HepG2 (cell line): ENCODE results near the gene ARHGEF38.

Experiments
- CHD2 ChIP-seq: IDR thresholded peaks from 2 replicates; pipeline ENCODE4 v1.6.1; 2011; ENCODE audit warnings: low read depth, low read length, improper control_type of control experiment
- ELF3 ChIP-seq: IDR thresholded peaks from 2 replicates; pipeline ENCODE4 v1.6.1; 2016; ENCODE audit warnings: missing genetic modification reagents, missing compliant biosample characterization
- EZH2 ChIP-seq: conservative IDR thresholded peaks from 2 replicates; pipeline ENCODE4 v1.6.1; 2012; ENCODE audit warnings: mild to moderate bottlenecking, low read depth, low read length, moderate library complexity
- GTF2F1 ChIP-seq: fragments of 150-350 bp; IDR thresholded peaks from 2 replicates; pipeline ENCODE4 v1.6.1; 2014; ENCODE audit warnings: low read length
- HDAC6 ChIP-seq: fragments of 200-600 bp; sonication (generic); IDR thresholded peaks from 2 replicates; pipeline ENCODE4 v1.7.0; 2017; ENCODE audit warnings: mild to moderate bottlenecking, antibody characterized with exemption, low read length, low read depth
- JUN ChIP-seq: sonication (generic); formaldehyde crosslinking; IDR thresholded peaks from 2 replicates; pipeline ENCODE4 v1.4.0; 2020; ENCODE audit warnings: mild to moderate bottlenecking, missing genetic modification reagents
- RAD21 ChIP-seq: fragments of 450-650 bp; formaldehyde crosslinking; IDR thresholded peaks from 2 replicates; pipeline ENCODE4 v1.5.0; 2020; ENCODE audit warnings: mild to moderate bottlenecking
- SALL2 ChIP-seq: sonication (generic); formaldehyde crosslinking; IDR thresholded peaks from 2 replicates; pipeline ENCODE4 v1.8.1; 2023; ENCODE audit warnings: mild to moderate bottlenecking, missing genetic modification reagents, inconsistent platforms
- STAG1 ChIP-seq: sonication (generic); formaldehyde crosslinking; IDR thresholded peaks from 2 replicates; pipeline ENCODE4 v1.4.0; 2020; ENCODE audit warnings: missing genetic modification reagents
- ZNF30 ChIP-seq: sonication (generic); formaldehyde crosslinking; IDR thresholded peaks from 2 replicates; pipeline ENCODE4 v1.5.0; 2020; ENCODE audit warnings: mild to moderate bottlenecking, missing genetic modification reagents
- TF ChIP-seq, protein P1 (sequence below): sonication (generic); formaldehyde crosslinking; IDR thresholded peaks from 2 replicates; pipeline ENCODE4 v1.5.0; 2020; ENCODE audit warnings: mild to moderate bottlenecking, missing genetic modification reagents, moderate library complexity
- TF ChIP-seq, protein P2 (sequence below): sonication (generic); formaldehyde crosslinking; IDR thresholded peaks from 2 replicates; pipeline ENCODE4 v1.5.1; 2020; ENCODE audit warnings: missing genetic modification reagents, mild to moderate bottlenecking, borderline replicate concordance
- TF ChIP-seq, protein P3 (sequence below): sonication (generic); formaldehyde crosslinking; IDR thresholded peaks from 2 replicates; pipeline ENCODE4 v1.4.0; 2020; ENCODE audit warnings: missing genetic modification reagents
- TF ChIP-seq, protein P4 (sequence below): sonication (generic); formaldehyde crosslinking; IDR thresholded peaks from 2 replicates; pipeline ENCODE4 v1.4.0; 2020; ENCODE audit warnings: missing genetic modification reagents

DNA sequence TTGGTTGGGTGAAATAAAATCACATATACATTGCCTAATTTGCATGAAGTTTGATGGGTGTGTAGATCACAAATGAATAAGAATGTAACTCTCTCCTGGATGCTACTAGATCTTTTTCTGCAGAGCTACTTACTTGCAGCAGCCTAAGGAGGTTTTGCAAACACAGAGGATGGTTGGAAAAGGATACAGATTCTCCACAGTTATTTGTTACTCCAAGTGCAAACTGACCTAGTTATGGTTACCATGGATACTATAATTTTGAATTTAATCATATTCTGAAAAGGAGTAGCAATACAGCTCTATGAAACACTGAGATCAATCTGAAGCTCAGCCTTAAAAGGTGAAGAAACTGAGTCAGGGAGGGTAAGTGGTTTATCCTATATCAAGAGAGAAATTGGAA is 9.1 kb upstream of the ARHGEF38 start:
- TF ChIP-seq HDAC6 (no peak), EZH2 (no peak), RAD21 (no peak), JUN (CRISPR knock-in tag) (no peak), GTF2F1 (no peak), STAG1 (CRISPR knock-in tag) (no peak), ELF3 (CRISPR knock-in tag) (no peak), ZNF30 (no peak), SALL2 (CRISPR knock-in tag) (no peak), CHD2 (no peak)
- TF ChIP-seq, protein P1, sequence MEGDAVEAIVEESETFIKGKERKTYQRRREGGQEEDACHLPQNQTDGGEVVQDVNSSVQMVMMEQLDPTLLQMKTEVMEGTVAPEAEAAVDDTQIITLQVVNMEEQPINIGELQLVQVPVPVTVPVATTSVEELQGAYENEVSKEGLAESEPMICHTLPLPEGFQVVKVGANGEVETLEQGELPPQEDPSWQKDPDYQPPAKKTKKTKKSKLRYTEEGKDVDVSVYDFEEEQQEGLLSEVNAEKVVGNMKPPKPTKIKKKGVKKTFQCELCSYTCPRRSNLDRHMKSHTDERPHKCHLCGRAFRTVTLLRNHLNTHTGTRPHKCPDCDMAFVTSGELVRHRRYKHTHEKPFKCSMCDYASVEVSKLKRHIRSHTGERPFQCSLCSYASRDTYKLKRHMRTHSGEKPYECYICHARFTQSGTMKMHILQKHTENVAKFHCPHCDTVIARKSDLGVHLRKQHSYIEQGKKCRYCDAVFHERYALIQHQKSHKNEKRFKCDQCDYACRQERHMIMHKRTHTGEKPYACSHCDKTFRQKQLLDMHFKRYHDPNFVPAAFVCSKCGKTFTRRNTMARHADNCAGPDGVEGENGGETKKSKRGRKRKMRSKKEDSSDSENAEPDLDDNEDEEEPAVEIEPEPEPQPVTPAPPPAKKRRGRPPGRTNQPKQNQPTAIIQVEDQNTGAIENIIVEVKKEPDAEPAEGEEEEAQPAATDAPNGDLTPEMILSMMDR (CRISPR knock-in tag), result no peak
- TF ChIP-seq, protein P2, sequence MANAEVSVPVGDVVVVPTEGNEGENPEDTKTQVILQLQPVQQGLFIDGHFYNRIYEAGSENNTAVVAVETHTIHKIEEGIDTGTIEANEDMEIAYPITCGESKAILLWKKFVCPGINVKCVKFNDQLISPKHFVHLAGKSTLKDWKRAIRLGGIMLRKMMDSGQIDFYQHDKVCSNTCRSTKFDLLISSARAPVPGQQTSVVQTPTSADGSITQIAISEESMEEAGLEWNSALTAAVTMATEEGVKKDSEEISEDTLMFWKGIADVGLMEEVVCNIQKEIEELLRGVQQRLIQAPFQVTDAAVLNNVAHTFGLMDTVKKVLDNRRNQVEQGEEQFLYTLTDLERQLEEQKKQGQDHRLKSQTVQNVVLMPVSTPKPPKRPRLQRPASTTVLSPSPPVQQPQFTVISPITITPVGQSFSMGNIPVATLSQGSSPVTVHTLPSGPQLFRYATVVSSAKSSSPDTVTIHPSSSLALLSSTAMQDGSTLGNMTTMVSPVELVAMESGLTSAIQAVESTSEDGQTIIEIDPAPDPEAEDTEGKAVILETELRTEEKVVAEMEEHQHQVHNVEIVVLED (CRISPR knock-in tag), result no peak
- TF ChIP-seq, protein P3, sequence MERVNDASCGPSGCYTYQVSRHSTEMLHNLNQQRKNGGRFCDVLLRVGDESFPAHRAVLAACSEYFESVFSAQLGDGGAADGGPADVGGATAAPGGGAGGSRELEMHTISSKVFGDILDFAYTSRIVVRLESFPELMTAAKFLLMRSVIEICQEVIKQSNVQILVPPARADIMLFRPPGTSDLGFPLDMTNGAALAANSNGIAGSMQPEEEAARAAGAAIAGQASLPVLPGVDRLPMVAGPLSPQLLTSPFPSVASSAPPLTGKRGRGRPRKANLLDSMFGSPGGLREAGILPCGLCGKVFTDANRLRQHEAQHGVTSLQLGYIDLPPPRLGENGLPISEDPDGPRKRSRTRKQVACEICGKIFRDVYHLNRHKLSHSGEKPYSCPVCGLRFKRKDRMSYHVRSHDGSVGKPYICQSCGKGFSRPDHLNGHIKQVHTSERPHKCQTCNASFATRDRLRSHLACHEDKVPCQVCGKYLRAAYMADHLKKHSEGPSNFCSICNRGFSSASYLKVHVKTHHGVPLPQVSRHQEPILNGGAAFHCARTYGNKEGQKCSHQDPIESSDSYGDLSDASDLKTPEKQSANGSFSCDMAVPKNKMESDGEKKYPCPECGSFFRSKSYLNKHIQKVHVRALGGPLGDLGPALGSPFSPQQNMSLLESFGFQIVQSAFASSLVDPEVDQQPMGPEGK (CRISPR knock-in tag), result no peak
- TF ChIP-seq, protein P4, sequence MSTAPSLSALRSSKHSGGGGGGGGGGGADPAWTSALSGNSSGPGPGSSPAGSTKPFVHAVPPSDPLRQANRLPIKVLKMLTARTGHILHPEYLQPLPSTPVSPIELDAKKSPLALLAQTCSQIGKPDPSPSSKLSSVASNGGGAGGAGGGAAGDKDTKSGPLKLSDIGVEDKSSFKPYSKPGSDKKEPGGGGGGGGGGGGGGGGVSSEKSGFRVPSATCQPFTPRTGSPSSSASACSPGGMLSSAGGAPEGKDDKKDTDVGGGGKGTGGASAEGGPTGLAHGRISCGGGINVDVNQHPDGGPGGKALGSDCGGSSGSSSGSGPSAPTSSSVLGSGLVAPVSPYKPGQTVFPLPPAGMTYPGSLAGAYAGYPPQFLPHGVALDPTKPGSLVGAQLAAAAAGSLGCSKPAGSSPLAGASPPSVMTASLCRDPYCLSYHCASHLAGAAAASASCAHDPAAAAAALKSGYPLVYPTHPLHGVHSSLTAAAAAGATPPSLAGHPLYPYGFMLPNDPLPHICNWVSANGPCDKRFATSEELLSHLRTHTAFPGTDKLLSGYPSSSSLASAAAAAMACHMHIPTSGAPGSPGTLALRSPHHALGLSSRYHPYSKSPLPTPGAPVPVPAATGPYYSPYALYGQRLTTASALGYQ (CRISPR knock-in tag), result no peak
